ENCODE results near the gene SLC39A13. TPM values are rescaled to one million over a fixed set of nuclear protein-coding genes. Genes with fewer than 3 reads are reported as not detected.

SLC39A13 gene
- total RNA-seq, 4 donors from 2014 or later, result 51.3 to 84.3 (median 66.8) TPM

GRCh38 chr11:47389577-47390421 is 18.6 kb upstream of the SLC39A13 start:
- no peak for DNase-seq
- H3K9me3 ChIP-seq, result no peaks in the 10 kb centered on the region
- H3K27ac ChIP-seq, result no peak overlapping the region
- H3K4me1 ChIP-seq, result peaks cover 0 to 5% of the 10 kb centered on the region in 2 donors
- H3K4me3 ChIP-seq (replicated peaks in 1 of 3), result no peak overlapping the region
- no peaks in the 10 kb centered on the region for H3K36me3 ChIP-seq
- no peaks in the 10 kb centered on the region for H3K27me3 ChIP-seq
- 85 to 92% methylated on average over 17 of the region's 17 CpGs for WGBS, 2 donors
- TF ChIP-seq POLR2A (IDR thresholded peaks at IDR 0.05) (no peak), CTCF (IDR thresholded peaks at IDR 0.05) (no peak)
- intact Hi-C loops (cut with DNase I), result no loop called here

GRCh38 chr11:47390422-47390760 is 18.0 kb upstream of the SLC39A13 start:
- intact Hi-C loops (cut with DNase I), result no loop called here
- Histone ChIP-seq H3K36me3 (no peaks in the 10 kb centered on the region), H3K4me1 (peaks cover 0 to 11% of the 10 kb centered on the region in 2 donors), H3K4me3 (replicated peaks in 1 of 3) (no peak overlapping the region), H3K27ac (no peak overlapping the region), H3K9me3 (no peaks in the 10 kb centered on the region), H3K27me3 (no peaks in the 10 kb centered on the region)
- DNase-seq, result no peak
- no peak for TF ChIP-seq POLR2A (IDR thresholded peaks at IDR 0.05)
- no peak for TF ChIP-seq CTCF (IDR thresholded peaks at IDR 0.05)
- WGBS, 2 donors, result 96 to 97% methylated on average over 6 of the region's 6 CpGs

- 91 to 95% methylated on average over 11 of the region's 11 CpGs for WGBS, 2 donors
- TF ChIP-seq POLR2A (IDR thresholded peaks at IDR 0.05) (no peak), CTCF (IDR thresholded peaks at IDR 0.05) (no peak)
- no peak for DNase-seq
Measured at GRCh38 chr11:47391077-47391583, 17.3 kb upstream of the SLC39A13 start.

GRCh38 chr11:47391711-47392432 is 16.5 kb upstream of the SLC39A13 start:
- Histone ChIP-seq H3K36me3 (no peaks in the 10 kb centered on the region), H3K27ac (no peak overlapping the region), H3K4me1 (peaks cover 0 to 14% of the 10 kb centered on the region in 2 donors), H3K27me3 (no peaks in the 10 kb centered on the region), H3K4me3 (replicated peaks in 1 of 3) (no peak overlapping the region), H3K9me3 (no peaks in the 10 kb centered on the region)
- intact Hi-C loops (cut with DNase I), result no loop called here
- WGBS, 2 donors, result 94% methylated on average over 16 of the region's 16 CpGs
- DNase-seq, result no peak
- TF ChIP-seq POLR2A (IDR thresholded peaks at IDR 0.05), result no peak
- TF ChIP-seq CTCF (IDR thresholded peaks at IDR 0.05), result no peak

More at GRCh38 chr11:47391077-47391583, 17.3 kb upstream of the SLC39A13 start:
- peaks cover 0 to 14% of the 10 kb centered on the region in 2 donors for H3K4me1 ChIP-seq
- H3K4me3 ChIP-seq (replicated peaks in 1 of 3), result no peak overlapping the region
- H3K9me3 ChIP-seq, result no peaks in the 10 kb centered on the region
- intact Hi-C loops (cut with DNase I), result no loop called here
- no peaks in the 10 kb centered on the region for H3K27me3 ChIP-seq
- no peak overlapping the region for H3K27ac ChIP-seq
- H3K36me3 ChIP-seq, result no peaks in the 10 kb centered on the region

Data from thyroid gland (tissue), 4 donors.